Activated CD4-positive, alpha-beta T cell treated with anti-CD3 and anti-CD28 coated beads, Interleukin-2, Interleukin-6, amounts not matched to agents 100 ng/mL and 50 ng/mL, durations not matched to agents 16 hours and 8 hours (primary cell): ENCODE measurements around the gene GPRIN1.

Experiments
- DNase-seq: peaks from one replicate; pipeline ENCODE4 v3.0.0-alpha.2; 2020

The GPRIN1 gene

GRCh38 chr5:176642675-176643490 is 32.9 kb upstream of the GPRIN1 start:
- DNase-seq, result no peak

DNA sequence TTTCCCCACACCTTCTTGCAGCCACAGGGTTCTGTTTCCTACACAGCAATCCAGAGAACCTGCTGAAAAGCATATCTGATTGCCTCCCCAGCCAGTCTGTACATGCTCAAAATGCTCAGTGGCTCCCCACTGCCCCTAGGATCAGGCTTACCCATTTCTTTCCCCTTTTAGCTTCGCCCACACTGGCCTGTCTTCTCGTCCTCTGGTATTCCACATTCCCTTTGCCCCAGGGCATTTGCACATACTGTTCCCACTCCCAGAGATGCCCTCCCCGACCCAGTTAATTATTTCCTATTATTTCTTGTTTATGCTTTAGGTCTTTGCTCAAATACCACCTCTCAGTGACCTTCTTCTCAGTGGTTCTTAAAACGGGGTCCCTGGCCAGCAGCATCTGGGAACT is 30.7 kb upstream of the GPRIN1 start:
- no peak for DNase-seq

- DNase-seq, result no peak
Observed at GRCh38 chr5:176639981-176640380, 30.0 kb upstream of the GPRIN1 start.

GRCh38 chr5:176639208-176639607 is 29.3 kb upstream of the GPRIN1 start:
- DNase-seq, result no peak

GRCh38 chr5:176638437-176638836 is 28.5 kb upstream of the GPRIN1 start:
- DNase-seq, result no peak

DNA sequence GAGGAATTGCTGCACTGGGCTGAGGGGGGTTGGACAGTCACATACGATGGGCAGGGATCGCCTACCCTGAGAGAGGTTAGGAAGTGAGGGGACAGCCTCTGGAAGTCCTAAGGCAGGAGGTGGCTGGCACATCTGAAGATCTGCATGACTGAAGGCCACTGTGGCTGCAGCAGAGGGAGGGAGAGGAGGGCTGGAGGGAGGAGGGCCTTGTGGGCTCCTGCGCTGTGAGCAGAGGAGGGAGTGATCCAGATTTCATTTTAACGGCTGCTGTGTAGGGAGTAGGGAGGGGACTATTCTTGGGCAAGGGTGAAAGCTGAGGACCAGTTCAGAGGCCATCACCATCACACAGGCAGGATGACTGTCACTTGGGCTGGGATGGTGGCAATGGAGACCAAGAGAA is 27.6 kb upstream of the GPRIN1 start:
- no peak for DNase-seq

DNA sequence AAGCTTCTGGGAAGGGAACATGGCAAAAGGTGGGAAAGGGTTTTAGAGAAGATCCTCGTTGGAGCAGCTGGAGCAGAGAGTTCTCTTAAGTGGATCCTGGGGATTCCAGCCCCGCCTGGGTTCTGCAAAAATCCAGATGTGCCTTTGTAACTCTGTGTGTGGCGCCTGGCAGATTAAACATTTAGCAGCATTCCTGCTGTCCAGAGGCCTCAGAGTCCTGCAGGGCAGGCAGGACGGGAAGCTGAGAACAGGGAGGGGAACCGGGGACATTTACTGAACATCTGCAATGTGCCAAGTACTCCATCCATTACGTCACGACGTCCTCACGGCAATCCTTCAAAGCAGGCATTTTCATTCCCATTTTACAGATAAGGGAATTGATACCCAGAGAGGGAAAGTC is 26.5 kb upstream of the GPRIN1 start:
- no peak for DNase-seq

GRCh38 chr5:176633598-176633997 is 23.6 kb upstream of the GPRIN1 start:
- no peak for DNase-seq

DNA sequence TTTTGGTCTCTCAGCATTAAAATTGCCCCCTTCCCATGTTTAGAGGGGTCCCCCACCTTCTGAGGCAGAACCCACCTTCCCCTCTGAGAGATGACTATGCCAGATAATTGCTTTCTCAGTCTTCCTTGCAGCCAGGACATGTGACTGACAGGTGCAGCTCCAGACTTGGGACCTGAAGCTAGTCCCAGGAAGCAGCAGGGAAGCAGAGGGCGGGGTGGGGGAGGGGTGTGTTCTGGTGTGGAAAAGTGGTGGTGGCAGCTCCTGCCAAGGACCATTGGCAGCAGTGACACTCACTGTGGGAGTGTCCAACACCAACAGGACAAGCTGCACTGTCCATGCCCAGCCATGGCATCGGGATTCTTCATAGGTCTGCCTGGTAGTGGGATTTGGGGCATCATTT is 22.8 kb upstream of the GPRIN1 start:
- no peak for DNase-seq

DNA sequence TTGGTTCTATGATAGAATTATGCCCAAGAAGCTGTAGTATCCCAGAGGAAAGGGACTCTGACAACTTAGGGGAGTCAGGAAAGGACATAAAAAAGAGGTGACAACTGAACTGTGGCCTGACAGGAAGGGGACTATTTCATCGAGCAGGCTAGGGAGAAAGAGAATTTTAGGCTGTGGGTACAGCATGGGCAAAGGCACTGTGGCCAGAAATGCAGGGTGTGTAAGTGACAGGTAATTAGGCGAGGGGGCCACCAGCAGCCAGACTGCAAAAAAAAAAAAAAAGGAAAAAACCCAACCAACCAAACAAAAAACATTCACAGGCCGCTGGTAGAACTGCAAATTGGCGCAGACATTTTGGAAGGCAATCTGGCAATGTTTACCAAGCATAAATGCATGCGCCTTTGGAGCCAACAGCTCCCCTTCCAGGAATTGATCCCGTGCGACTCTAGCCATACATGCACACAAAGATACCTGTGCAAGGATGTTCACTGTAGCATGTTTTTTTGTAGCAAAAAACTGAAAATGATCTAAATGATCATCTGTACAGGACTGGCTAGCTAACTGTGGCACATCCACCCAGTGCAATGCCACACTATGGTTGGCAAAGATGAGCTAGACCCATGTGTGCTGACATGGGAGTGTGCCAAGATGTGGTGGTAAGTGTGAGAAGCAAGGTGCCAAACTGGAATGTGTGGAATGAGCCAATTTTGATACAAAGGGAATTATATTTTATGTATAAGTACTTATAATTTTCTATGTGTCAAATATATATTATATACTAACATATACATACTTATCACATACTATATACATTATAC is 21.6 kb upstream of the GPRIN1 start:
- no peak for DNase-seq

- no peak for DNase-seq
Observed at GRCh38 chr5:176630681-176631222, 20.8 kb upstream of the GPRIN1 start.

DNA sequence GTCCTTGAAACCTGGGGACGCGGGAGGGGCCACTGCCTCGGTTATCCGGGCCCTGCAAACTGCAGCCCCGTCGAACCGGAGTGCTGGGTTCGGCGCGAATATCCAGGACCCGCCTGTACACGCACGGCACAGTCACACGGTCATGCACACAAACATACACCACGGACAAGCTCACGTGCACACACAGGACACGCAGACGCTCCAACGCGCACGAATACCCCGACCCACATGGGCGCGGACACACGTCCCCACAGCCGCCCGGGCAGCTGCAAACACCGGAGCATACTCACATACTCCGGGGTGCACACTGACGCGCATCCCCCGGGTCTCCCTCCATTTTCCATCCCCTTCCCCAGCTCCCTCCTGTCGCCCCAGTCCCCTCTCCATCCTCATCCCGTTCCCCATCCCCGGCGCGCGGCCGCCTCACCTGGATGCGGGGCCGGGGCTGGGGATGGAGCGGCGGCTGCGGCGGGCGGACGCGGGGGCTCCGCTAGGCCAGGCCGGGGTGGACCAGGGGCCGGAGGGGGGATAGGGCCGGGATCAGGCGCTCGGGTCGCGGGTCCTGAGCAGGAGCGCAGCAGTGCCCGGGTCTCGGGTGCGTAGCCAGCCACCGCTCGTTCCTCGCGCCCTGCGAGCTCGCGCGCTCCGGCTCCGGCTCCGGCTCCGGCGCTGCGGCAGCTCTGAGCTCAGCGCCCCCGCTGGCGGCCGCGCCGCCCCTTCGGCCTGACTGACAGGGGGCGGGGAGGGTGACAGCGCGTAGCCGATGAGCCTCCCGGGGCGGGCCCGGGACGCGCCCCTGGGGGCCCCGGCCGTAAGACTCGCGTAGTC is 20.1 kb upstream of the GPRIN1 start, which contains the start of the genes EIF4E1B and SNCB:
TSS of gene EIF4E1B (plus strand) at position 823 of the 828 bp plus-strand sequence. CDS start 12,113 bp downstream, outside the sequence.
TSS of gene SNCB (minus strand) at position 682 of the 828 bp plus-strand sequence. CDS start 880 bp downstream, outside the sequence.
- DNase-seq, result peak; percentile 62

DNA sequence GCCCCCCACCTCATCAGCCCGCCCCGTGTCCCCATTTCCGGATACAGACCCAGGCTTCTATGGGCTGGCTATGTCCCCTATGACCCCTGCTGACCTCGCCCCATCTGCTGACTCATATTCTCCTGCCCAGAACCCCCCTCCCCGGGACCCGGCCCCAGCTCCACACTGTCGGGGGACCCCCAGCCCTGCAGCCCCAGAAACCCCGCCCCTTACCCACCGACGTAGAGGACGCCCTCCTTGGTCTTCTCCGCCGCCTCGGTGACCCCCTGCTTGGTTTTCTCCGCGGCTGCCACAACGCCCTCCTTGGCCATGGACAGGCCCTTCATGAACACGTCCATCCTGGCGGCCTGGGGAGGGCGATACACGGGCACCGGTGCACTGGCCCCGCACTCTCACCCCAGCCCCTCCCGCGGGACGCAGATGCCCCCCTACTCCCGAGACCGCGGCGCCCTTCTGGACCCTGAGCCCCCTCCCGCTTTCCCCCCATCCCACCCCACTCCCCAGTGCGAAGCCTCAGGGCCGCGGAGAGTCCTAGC is 19.4 kb upstream of the GPRIN1 start:
- no peak for DNase-seq

- DNase-seq, result no peak
Observed at GRCh38 chr5:176628406-176629228, 18.7 kb upstream of the GPRIN1 start.

- DNase-seq, result no peak
Observed at GRCh38 chr5:176627582-176627981, 17.6 kb upstream of the GPRIN1 start.

- no peak for DNase-seq
Observed at GRCh38 chr5:176626876-176627236, 16.9 kb upstream of the GPRIN1 start.

GRCh38 chr5:176625966-176626875 is 16.3 kb upstream of the GPRIN1 start:
- DNase-seq, result no peak

- DNase-seq, result no peak
Observed at GRCh38 chr5:176625512-176625911, 15.6 kb upstream of the GPRIN1 start.

DNA sequence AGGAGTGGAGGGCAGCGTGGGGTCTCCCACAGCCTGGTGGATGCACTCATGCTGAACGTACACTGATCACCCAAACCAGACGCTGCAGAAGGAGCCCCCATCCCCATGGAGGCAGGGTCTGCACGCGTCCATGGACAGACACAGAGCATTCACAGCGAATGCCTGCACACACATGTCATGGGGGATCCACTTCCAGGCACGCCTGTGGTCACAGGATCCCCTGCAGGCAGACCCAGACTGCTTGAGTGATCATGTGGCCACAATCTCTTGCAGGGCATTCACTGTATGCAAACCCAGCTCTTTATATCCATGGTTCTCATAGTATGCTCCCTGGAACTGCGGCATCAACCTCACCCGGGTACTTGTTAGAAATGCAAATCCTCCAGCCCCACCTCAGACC is 15.0 kb upstream of the GPRIN1 start:
- no peak for DNase-seq

DNA sequence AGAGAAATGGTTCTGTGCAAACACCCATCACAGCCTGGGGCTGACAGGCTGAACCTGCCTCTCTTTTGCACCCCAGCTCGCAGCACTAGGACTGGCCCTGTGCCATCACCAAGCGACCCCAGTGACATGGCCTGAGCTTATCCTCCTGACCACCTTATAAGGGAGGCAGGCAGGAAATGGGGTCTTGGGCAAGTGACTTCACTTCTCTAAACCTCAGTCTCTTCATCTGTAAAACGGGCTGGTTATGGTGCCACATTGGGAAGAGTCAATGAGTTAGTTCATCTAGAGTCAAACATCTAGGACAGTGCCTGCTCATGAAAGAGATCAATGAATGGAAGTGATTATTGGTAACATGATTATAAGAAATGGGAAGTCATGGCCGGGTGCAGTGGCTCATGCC is 14.2 kb upstream of the GPRIN1 start:
- DNase-seq, result no peak
